CD4-positive, alpha-beta T cell treated with Interleukin-21 for 1 hour (primary cell): ENCODE results near the gene PMM1.
A peak's percentile ranks its signal among the peaks of the same experiment; 100 is the strongest.
"Not testable (repeated sequence)": the region's sequence is repeated elsewhere in the genome, so short reads cannot be mapped to it uniquely, and the experiment has no call there.

Experiments
- DNase-seq: peaks from one replicate; pipeline ENCODE4 v3.0.0-alpha.2; 2020

Gene PMM1

DNA sequence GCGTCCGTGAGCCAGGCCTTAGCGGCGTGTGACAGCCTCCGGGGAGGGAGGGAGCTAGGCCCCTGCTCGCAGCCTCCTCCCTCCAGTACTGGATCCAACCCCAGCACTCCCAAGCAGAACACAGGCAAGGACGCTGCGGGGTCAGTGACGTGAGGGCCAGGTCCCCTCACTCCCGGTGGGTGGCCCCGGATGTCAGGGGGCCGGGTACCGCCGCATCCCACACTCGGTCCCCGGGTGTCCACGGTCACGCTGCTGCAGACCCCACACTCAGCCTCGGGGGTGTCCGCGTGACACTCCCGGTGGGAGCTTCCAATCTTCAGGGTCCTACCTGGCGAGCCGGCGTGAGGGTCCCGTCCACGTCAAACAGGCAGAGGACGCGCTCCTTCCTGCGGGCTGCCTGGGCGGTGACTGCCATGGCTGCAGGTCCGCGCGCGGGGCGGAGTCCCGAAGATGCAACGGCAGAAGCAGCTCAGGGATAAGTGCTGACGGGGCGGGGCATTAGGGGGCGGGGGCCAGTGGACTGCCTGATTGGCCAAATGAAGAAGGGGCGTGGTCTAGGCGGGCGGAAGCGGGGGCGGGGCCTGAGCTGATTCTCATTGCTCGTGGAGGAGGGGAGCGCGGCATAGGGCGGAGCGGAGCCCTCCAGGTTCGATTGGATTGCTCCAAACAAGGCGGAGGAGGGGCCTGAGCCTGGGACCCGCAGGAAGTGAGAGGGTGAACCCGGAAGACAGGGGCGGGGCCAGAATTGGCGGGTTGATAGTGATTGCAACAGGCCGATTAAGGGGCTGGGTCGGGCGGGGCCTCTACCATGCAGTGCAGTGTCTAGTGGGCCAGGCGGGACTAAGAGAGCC, at the start of gene PMM1:
Gene PMM1 (minus strand): TSS at position 450 of the 851 bp plus-strand sequence. CDS start 35 bp downstream, at position 415.
- peak; percentile 100 for DNase-seq

DNA sequence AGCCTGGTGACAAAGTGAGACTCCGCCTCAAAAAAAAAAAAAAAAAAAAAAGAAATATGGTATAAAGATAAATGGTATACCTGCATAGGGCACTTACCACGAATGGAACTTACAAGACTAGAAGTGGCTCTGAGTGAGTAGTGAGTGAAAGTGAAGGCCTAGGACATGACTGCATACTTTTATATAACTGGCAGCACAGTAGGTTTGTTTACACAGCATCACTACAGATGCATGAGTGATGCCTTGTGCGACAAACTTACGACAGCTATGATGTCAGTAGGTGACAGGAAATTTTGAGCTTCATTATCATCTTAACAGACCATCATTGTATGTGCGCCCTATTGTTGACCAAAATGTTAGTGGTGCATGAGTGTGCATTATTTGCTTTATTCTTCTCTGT, 49.1 kb upstream of the PMM1 start:
- no peak for DNase-seq

DNA sequence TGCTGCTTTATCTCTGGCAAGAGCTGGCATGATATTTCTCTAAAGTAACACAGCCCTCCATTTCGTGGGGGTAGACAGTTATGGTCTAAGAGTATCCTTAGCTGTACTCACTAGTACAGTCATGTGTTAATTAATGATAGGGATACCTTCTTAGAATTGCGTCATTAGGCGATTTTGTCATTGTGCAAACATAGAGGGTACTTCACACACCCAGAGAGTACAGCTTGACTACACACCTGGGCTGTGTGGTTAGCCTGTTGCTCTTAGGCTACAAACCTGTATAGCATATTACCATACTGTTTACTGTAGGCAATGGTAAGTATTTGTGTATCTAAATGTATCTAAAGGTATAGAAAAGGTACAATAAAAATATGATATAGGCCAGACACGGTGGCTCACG, 48.5 kb upstream of the PMM1 start:
- DNase-seq: no peak

DNA sequence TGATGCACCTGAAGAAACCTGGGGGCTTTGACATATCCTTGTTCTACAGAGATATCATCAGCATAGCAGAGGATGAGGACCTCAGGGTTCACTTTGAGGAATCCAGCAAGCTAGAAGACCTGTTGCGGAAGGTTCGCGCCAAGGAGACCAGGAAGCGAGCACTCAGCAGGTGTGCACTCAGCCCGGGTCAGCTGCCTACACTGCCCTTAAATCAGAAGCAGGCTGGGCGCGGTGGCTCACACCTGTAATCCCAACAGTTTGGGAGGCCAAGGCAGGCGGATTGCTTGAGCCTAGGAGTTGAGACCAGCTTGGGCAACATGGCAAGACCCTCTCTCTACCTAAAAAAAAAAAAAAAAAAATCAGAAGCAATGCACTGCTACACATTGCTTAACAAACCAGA, 48.0 kb upstream of the PMM1 start:
- not testable (repeated sequence) for DNase-seq

DNA sequence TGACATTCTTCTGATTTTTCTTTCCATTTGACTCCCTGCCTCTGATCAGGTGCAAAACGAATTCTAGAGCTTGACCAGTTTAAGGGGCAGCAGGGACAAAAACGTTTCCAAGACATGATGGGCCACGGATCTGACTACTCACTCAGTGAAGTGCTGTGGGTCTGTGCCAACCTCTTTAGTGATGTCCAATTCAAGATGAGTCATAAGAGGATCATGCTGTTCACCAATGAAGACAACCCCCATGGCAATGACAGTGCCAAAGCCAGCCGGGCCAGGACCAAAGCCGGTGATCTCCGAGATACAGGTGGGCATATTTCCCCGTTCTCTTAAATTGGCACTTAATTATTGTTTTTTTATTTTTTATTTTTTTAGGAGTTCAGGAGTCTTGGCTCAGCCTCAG, 46.8 kb upstream of the PMM1 start:
- DNase-seq: no peak

DNA sequence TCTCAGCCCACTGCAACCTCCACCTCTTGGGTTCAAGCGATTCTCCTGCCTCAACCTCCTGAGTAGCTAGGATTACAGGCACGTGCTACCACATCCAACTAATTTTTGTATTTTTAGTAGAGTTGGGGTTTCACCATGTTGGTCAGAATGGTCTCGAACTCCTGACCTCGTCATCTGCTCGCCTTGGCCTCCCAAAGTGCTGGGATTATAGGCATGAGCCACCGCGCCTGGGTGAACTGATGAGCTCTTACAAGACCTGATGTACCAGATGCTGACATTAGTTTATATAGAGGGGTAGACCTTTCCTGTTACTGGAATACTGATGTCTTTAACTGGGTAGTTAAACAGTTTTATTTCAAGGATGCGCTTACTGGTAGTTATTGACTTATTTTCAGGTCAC, 45.0 kb upstream of the PMM1 start:
- DNase-seq: not testable (repeated sequence)

DNA sequence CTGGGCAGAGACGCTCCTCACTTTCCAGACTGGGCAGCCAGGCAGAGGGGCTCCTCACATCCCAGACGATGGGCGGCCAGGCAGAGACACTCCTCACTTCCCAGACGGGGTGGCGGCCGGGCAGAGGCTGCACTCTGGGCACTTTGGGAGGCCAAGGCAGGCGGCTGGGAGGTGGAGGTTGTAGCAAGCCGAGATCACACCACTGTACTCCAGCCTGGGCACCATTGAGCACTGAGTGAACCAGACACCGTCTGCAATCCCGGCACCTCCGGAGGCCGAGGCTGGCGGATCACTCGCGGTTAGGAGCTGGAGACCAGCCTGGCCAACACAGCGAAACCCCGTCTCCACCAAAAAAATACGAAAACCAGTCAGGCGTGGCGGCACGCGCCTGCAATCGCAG, 42.0 kb upstream of the PMM1 start:
- DNase-seq: not testable (repeated sequence)

DNA sequence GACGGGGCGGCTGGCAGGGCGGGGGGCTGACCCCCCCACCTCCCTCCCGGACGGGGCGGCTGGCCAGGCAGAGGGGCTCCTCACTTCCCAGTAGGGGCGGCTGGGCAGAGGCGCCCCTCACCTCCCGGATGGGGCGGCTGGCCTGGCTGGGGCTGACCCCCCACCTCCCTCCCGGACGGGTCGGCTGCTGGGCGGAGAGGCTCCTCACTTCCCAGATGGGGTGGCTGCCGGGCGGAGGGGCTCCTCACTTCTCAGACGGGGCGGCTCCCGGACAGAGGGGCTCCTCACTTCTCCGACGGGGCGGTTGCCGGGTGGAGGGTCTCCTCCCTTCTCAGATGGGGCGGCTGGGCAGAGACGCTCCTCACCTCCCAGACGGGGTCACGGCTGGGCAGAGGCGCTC, 41.5 kb upstream of the PMM1 start:
- DNase-seq: not testable (repeated sequence)

DNA sequence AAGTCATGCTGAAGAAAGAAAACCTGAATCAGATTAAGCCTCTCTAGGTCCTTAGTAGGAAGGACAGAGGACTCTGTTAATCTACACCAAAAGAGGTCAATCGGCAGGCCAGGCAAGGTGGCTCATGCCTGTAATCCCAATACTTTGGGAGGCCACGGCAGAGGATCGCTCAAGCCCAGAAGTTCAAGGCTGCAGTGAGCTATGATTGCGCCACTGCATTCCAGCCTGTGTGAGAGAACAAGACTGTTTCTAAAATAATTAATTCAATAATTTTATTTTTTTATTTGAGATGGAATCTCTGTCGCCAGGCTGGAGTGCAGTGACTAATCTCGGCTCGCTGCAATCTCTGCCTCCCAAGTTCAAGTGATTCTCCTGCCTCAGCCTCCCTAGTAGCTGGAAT, 35.9 kb upstream of the PMM1 start:
- DNase-seq: no peak

DNA sequence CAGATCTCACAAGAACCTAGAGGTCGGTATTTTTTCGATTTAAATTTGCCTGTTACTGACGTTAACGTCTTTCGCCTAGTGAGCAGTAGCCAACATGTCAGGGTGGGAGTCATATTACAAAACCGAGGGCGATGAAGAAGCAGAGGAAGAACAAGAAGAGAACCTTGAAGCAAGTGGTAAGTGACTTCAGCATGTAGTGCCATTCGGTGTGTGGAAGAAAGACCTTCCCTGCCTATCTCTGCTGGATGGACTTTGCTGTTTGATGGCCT, 32.2 kb upstream of the PMM1 start:
- no peak for DNase-seq

DNA sequence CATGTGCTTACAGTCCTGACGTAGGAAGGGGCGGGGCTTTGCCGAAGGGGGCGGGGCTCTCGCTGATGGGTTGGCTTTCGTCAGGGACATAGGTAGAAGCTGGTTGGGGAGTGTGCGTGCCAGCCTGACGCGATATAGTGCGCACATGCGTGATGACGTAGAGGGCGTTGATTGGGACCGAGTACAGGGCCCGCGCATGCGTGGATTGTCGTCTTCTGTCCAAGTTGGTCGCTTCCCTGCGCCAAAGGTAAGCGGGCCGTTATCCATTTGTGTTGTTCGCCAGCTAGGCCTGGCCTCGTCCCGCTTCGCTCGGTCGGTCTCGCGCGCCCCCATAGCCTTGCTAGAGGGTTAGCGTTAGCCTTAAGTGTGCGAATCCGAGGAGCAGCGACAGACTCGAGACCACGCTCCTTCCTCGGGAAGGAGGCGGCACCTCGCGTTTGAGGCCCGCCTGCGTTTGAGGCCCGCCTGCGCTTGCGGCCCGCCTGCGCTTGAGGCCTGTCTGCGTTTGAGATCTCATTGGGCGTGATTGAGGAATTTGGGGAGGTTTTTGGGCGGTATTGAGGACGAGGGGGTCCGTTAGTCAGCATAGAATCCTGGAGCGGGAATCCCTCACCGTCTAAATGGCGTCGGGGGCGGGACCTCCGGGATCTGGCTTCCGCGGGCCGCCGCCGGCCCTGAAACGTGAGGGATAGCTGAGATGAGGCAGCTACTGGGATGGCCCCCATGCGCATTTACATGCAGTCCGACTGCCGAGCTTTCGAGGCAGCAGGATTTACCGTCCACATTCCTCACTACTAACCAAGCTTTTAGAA, 31.7 kb upstream of the PMM1 start, which contains the start of gene XRCC6:
Gene XRCC6 (plus strand): TSS at position 197 of the 812 bp plus-strand sequence. CDS start 710 bp downstream, outside the sequence.
- peak; percentile 100 for DNase-seq

DNA sequence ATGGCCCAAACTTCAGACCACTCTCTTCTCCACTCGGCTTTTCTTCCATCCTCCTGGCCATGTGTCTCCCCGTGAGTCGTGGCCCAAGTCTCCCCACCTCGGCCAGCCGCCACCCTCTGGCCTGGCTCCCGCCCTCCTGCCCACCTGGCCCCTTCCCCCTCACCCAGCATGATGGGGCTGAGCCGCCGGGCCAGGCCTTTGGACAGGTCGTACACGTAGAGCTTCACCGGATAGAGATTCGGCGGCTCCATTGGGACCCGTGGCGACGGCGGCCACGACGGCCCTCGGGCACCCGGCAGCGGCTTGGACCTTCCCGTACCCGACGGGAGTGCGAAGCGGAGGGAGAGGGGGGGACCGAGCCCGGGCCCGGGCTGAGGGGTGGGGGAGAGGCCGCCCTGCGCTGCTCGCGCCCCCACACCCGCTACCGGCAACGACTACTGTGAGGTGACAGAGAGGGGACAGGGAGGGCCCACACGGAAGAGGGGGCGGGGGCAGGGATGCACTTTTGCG, 31.0 kb upstream of the PMM1 start, which contains the start of gene DESI1:
Gene DESI1 (minus strand): TSS at position 455 of the 510 bp plus-strand sequence. CDS start 204 bp downstream, at position 251.
- no peak for DNase-seq

DNA sequence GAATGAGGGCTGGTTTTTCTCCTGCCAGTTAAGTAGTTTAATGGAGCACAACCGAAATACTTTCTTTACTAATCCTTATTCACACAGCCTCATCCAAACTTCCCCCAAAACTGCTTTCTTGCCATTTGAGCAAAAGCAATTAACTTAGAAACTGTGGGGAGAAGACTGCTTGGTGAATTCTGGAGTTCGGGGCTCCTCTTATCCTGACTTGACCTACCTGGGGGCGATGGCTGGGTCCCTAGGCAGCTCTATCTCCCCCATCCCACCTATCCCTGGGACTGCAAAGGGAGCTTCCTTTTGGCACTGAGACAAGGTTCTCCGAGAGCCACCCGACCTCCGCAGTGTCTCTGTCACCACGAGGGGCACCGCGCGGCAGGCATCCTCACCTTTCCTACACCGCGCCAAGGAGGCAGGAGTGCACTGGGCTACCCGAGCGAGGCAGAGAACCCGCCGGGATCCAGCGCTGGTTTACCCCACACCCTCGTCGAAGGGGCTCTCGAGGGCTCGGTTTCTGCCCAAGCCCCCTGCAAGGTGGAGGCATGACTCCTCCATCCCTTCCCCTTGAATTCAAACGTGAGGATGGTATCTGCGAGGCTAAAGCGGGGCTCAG, 30.4 kb upstream of the PMM1 start:
- DNase-seq: peak; percentile 51

DNA sequence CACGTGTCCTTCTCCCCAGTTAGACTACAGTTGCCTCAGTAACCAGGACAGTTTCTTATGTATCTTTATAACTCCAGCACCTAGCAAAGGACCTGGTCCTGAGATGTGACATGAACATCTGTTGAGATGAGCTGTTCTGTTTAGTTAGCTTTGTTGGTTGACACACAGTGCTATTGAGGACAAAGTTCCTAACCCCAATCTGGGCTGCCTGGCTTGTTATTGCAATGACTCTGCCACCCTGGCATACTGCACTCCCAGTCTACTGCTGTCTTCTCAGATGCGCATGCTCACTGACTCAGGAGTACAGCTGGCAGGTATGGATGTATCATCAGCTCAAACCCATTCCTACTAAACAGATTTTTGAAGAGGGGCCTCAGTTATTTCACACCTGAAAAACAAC, 23.8 kb upstream of the PMM1 start:
- no peak for DNase-seq

DNA sequence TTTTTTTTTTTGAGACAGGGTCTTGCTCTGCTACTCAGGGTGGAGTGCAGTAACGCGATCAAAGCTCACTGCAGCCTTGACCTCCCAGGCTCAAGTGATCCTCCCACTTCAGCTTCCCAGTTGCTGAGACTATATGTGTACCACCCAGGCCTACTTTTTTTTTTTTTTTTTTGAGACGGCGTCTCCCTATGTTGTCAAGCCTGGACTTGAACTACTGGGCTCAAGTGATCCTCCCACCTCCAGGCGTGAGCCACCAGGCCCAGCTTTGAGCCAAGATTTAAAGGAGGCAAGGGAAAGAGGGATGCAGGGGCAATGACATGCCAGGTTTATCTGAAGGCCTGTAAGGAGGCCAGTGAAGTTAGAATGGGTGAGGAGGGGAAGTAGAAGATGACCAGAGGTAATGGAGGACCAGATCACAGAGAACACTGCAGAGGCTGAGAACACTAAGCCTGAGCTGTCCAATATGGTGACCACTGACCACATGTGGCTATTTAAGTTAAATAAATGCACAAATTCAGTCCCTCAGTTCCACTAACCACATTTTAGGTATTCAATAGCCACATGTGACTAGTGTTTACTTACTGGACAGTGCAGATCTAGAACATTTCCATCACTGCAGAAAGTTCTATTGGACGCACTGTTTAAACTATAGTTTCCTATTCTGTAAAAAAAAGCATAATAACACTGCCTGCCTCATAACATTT, 23.1 kb upstream of the PMM1 start:
- no peak for DNase-seq

DNA sequence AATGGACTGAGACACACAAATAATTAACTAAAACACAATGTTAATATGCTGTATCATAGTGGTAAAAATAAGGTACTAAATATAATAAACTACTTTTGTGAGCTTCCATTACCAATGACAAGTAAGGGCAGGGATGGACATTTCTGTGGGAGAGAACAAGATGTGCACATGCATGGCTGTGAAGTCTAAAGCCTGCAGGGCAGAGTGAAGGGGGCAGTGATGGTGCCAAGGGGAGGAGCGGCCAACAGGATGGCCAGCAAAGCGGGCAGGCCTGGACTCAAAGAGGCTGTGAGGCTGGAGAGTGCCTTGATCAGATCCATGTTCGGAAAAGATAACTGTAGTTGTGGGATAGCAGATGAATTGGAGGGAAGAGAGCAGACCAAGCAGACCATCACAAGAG, 18.7 kb upstream of the PMM1 start:
- no peak for DNase-seq

DNA sequence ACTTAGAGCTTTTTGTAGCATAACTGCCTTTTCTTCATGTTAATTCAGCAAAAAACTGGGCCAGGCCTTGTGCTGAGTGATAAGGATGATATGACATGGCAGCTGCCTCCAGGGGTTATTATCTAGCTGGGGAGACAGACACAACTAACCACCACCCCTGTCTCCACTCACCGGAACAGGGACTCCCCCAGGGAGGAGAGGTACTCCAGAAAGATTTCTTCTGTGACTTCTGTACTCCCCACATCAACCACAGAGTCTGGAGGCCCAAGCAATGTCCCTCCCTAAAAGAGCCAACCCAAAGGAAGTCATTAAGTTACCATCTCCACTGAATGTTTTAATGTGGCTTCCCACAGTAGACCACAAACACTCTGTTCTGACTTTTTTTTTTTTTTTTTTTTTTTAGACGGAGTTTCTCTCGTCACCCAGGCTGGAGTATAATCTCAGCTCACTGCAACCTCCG, 14.3 kb upstream of the PMM1 start:
- DNase-seq: peak; percentile 84

DNA sequence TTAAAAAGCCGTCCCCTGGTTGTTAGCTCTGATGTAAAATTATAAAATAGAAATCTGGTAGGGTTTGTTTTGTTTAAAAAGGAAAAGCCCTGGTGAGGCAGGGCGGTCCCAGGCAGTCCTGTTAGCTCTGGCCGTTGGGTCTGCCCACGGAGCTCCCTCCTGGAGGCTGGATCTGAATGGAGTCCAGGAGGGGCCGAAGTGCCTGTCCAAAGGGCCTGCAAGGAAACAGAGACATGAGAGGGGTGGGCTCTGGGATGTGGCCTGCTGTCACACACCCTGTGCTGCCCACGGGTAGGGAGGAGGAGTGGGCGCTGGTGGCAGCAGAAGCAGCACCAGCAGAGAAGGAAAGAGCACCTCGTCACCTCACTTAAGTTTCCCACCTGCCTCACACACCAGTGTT, 11.3 kb upstream of the PMM1 start:
- DNase-seq: no peak

DNA sequence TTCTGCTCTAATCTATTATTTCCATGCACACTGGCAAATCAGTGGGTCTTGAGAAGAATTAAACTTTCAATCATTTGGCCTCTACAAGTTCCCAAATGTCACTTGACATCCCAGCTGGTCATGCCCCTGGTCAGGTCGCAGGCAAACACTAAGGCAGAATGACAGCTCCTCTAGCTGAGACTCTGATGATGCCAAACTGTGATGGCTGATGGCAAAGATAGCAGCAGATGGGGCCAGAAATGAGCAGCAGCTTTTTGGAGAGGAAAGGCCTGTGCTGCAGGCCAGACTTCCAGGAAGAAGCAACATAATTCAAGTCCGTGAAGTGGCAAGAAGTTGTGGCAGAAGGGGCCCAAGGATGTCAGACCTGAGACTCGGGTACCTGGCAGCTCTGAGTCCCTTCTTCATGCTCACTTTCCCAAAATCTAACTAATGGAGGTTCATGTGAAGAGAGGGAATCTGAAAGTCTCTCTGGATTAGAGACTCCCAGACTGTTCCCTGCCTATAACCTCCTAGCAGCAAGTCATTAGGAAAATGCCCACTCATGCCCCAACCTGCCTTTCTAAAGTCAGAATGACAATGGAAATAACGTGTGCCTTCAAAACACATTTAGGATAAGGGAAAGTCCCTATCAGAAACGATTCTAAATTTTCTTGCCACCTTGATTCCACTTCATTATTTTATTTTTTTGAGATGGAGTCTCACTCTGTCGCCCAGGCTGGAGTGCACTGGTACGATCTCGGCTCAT, 9.4 kb upstream of the PMM1 start:
- no peak for DNase-seq

DNA sequence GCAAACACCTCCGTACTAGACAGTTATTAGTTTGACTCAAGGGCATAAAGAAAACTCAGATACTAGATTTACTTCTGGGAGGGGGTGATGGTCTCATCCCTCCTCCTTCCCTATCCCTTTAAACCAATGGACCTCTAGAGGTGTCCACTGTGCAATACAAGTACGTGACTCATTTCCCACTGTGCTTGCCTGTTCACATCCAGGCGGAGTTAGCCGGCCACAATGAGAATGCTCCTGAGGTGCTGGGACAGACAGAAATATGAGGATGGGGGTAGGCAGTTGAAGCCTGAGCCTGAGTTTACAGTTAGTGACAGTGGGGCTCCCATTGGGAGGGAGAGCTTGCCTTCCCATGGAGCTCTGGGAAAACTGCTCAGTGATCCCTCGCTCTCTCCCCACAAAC, 8.4 kb upstream of the PMM1 start:
- DNase-seq: no peak

DNA sequence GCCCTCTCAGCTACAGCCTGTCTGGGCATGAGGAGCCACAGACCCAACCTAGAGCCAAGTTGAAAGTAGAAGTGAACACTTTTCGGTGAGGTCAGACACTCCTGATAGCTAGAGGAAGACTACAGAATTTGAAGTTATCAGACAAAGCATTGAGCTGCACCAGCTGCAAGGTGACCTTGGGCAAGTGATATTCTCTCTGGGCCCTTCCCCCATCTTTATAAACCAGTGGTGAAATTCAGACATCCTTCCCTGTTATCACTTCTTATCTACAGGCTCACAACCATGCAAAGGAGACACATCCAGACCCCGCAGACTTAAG, 8.0 kb upstream of the PMM1 start:
- DNase-seq: no peak
